T-helper 2 cell (primary cell): ENCODE data around the gene NEBL.

Experiments used
- DNase-seq, 5 experiments: peaks; one replicate each; pipeline versions ENCODE4 v3.0.0 to v3.0.0-alpha.2; 2012 to 2022

NEBL gene

DNA sequence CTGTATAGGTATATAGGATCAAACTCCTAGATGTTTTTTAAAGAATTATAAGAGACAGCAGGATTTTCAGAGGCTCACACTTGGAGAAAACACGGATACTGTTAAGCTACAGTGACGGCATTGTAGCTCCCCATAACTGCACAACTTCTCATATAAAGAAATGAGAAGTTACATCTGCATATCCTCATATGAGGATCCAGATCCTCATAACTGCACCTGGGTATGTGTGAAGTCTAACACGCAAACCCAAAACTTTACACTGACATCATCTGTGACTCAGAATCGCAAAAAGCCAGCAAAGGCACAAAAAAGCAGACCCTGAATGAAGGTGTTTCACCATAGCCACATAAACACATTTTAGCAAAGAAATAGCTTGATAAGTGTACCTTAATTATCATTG, 34.1 kb downstream of the NEBL start:
- DNase-seq = no peak

DNA sequence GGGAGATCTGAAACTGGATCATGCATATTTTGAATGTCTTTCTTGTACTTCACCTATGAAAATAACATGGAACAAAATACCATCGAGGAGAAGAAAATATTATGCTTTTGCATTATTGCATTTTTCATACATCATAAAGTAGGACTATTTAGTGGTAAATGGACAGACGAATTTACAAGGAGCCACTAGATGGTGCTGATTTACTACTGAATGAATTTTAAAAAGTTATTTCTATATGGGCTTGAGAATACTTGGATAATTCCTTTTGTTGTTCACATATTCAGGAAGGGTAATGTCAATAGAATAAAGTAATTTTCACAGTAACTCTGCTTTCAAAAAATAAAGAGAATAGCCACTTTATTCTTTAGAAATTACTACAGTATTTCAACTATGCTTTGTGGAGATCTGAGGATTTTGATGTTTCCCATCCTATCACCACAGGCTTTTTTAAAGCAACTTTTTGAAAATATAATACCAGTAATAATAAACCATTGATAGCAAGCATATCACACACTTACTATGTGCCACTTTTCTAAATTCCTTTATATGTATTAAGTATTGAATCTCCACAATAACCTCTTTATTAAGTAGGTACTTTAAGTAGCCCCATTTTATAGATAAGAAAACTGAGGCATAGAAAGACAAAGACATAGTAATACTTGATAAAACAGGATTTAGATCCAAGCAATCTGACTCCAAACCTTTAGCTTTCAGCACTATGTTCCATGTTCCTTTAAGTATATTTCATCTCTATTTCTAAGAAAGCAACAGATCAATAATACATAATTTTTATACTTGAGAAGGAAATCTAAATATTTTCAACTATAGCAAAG, 38.6 kb downstream of the NEBL start:
- DNase-seq = no peak

- DNase-seq = no peak
These were observed 40.6 kb downstream of the NEBL start for GRCh38 chr10:20856484-20856883.

- peak in 1 of 5 experiments; percentile 0 for DNase-seq
These were observed 41.6 kb downstream of the NEBL start for GRCh38 chr10:20855398-20856038.

DNA sequence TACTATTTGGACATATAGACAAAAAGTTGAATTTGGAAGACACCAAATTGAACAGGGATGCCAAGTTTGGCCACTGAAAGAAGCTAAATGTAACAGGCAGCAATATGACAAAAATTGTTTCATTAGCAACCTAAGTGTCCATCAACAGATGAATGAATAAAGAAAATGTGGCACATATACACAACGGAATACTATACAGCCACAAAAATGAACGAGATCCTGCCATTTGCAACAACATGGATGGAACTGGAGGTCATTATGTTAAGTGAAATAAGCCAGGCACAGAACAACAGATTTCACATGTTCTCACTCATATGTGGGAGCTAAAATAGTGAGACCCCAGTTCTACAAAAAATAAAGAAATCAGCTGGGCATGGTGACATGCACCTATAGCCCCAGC, 43.8 kb downstream of the NEBL start:
- DNase-seq = no peak

- DNase-seq = no peak
These were observed 44.8 kb downstream of the NEBL start for GRCh38 chr10:20852303-20852702.

DNA sequence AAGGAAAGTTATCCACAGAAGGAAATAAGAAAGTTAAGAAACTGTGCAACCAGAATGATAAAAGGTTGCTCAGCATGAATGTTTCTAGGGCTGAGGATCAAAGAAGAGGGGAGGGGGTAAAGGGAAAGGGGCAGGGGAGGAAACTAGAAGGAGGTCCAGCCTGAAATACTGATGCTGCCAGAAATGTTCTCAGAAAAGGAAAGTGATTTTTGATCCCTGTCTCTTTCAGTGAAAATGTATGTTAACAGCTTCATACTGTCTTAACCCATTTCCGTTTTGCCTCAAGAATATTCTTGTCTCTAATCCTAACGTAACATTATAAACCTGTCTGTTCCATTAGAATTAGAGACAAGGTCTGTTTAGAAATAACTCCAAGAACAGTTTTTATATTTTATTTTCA, 49.6 kb downstream of the NEBL start:
- DNase-seq = no peak

GRCh38 chr10:20846263-20846662, 50.8 kb downstream of the NEBL start:
- no peak for DNase-seq

DNA sequence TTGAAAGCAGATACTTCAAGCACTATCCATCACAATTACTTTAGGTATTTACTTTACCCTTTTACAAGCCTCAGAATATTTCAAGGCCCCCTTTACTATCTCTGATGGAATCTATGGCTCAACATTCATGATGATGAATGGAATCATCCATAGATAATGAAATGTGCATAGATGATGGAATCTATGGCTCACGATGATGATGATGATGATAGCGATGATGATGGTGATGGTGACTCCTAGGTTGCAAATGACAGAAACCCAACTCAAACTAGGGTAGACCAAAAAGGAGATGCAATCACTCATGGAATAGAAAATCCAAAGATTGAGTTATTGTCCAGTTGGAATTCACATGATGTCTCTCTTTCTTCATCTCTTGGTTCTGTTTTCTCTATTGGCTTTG, 55.7 kb downstream of the NEBL start:
- DNase-seq = no peak

DNA sequence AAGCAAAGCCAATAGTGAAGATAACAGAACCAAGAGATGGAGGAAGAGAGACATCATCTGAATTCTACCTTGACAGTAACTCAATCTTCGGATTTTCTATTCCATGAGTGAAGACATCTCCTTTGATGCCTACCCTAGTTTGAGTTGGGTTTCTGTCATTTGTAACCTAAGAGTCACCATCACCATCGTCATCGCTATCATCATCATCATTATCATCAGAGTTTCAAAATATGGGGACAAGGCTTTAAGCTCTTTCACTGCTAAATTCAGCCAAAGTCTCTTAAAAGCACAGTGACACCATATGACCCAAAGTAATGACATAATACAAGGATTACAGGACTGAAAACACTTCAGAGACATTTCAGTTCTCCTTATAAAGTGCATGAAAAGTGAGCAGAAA, 57.2 kb downstream of the NEBL start:
- no peak for DNase-seq

DNA sequence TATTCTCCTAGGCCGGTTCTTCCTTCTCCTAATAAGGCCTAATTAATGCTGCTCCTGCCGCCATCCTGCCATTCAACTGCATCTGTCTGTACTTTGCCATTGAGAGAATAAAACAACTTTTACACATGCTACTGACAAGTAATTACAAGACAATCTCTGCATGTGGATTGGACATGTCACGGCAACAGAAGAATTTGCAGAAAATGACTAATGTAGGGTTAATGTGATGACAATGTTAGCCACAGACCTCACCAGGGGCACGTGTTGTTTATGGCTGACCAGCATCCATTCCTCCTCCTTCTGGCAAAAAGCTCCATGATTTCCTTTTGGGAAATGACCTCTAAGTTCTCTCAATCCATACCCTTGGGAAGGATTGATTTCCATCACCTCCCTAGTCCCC, 58.0 kb downstream of the NEBL start:
- DNase-seq = no peak

GRCh38 chr10:20836401-20836800, 60.7 kb downstream of the NEBL start:
- no peak for DNase-seq

- no peak for DNase-seq
These were observed 61.8 kb downstream of the NEBL start for GRCh38 chr10:20835335-20835734.

DNA sequence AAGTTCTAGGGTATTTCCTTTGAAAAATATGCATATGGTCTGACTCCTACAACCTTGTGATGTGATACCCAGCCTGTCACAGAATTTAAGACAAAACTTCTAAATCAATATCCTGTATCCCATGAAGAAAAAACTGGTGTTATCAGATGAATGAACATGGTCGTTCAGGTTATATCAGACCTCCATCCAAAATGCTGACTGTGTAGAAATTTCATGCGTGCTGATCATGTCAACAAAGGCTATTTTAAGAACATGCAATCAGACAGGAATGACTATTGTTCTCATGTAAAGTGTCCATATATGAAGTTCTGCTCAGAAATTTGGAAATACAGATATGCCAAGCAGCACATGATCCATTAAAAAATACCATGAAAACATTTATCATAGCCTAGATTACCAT, 62.3 kb downstream of the NEBL start:
- no peak for DNase-seq

DNA sequence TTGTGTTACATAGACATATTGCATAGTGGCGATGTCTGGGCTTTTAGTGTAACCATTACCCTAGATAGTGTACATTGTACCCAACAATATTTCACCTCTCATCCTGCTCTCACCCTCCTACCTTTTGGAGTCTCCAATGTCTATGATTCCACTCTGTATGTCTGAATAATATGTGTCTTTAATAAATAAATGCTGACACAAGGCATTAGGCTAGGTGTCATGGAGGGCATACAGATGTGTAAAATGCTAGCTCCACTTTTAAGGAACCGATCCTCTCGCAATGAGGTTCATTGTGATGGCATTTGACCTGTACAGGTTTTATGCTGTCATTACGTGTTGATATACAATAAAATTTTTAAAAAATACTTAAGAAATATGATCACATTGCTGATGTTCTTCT, 74.3 kb downstream of the NEBL start:
- no peak for DNase-seq

- no peak for DNase-seq
These were observed 79.5 kb downstream of the NEBL start for GRCh38 chr10:20817646-20818045.

GRCh38 chr10:20817116-20817515, 80.0 kb downstream of the NEBL start:
- no peak for DNase-seq

- DNase-seq = no peak
These were observed 83.0 kb downstream of the NEBL start for GRCh38 chr10:20814116-20814515.

- no peak for DNase-seq
These were observed 86.0 kb downstream of the NEBL start for GRCh38 chr10:20811131-20811530.

- no peak for DNase-seq
These were observed 87.5 kb downstream of the NEBL start for GRCh38 chr10:20809631-20810030.

GRCh38 chr10:20806487-20806886, 90.6 kb downstream of the NEBL start:
- DNase-seq = no peak

- DNase-seq = no peak
These were observed 99.8 kb downstream of the NEBL start for GRCh38 chr10:20797290-20797689.

DNA sequence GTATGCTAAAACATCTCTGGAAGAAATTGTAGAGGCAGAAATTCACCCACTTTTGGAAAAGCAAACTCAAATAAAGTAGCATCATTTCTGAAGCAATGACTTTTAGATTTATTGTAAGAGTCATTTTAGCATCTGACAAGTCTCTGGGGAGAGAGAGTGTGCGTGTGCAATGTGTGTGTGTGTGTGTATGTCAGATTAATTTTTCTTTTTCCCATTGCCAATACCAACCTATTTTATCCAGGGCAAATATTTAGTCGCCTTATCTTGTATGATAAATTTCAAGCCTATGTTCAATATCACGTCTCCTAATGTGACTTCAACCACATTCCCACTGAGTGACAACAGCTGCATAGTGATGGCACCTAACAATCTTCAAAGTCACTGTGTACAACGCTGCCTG, 101.7 kb downstream of the NEBL start:
- no peak for DNase-seq

DNA sequence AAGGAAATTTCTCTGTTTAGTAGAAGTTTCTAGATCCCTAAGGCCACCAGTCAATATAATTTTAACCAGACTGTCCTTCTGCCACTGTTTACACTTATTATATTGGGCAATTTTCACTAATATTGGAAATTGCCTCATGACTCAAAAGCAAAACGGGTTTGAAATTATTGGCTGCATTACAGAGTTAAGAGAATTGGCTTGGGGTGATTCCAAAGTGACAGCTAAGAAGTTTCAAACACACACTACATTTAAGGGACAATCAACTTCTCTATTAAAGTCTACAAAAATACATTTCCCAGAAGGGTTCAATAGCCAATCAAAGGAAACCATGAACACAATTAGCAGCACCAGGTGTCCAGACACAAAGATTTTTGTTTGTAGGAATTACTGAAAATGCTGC, 111.9 kb downstream of the NEBL start:
- DNase-seq = no peak
